ENCODE measurements around the gene DOCK8.
"Not testable (repeated sequence)": the region's sequence is repeated elsewhere in the genome, so short reads cannot be mapped to it uniquely, and the experiment has no call there.

DNA sequence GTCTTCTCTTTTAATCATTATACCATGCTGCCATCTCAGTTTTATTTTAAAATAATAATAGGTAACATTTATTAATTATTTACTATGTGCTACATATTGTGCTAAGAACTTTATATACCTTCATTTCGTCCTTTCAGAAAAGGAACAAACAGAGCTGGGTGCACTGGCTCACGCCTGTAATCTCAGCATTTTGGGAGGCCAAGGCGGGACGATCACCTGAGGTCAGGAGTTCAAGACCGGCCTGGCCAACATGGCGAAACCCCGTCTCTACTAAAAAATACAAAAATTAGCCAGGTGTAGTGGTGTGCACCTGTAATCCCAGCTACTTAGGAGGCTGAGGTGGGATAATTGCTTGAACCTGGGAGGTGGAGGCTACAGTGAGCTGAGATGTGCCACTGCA lies 4.4 kb downstream of the DOCK8 start:
- TF ChIP-seq POLR2A (IDR thresholded peaks at IDR 0.05; ENCODE audit: borderline replicate concordance, extremely low read depth, insufficient read depth, insufficient read length); TCF7L2 (IDR thresholded peaks at IDR 0.05; ENCODE audit: borderline replicate concordance, extremely low read depth, insufficient read depth, insufficient read length); EZH2 (IDR thresholded peaks at IDR 0.05); SP1 (IDR thresholded peaks at IDR 0.05; ENCODE audit: low read depth); ZFX (IDR thresholded peaks at IDR 0.05); ZNF274 (IDR thresholded peaks at IDR 0.05; ENCODE audit: low read depth, low read length); RAD21 (IDR thresholded peaks at IDR 0.05; ENCODE audit: low read depth); EZH2phosphoT487 (IDR thresholded peaks at IDR 0.05; ENCODE audit: borderline replicate concordance); YY1 (IDR thresholded peaks at IDR 0.05; ENCODE audit: extremely low read depth, insufficient replicate concordance, low read depth, low read length): not testable (repeated sequence)
- TF ChIP-seq, protein P1, sequence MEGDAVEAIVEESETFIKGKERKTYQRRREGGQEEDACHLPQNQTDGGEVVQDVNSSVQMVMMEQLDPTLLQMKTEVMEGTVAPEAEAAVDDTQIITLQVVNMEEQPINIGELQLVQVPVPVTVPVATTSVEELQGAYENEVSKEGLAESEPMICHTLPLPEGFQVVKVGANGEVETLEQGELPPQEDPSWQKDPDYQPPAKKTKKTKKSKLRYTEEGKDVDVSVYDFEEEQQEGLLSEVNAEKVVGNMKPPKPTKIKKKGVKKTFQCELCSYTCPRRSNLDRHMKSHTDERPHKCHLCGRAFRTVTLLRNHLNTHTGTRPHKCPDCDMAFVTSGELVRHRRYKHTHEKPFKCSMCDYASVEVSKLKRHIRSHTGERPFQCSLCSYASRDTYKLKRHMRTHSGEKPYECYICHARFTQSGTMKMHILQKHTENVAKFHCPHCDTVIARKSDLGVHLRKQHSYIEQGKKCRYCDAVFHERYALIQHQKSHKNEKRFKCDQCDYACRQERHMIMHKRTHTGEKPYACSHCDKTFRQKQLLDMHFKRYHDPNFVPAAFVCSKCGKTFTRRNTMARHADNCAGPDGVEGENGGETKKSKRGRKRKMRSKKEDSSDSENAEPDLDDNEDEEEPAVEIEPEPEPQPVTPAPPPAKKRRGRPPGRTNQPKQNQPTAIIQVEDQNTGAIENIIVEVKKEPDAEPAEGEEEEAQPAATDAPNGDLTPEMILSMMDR (IDR thresholded peaks at IDR 0.05 in 2 of 3, conservative IDR thresholded peaks at IDR 0.05 in 1 of 3; ENCODE audit: borderline replicate concordance in 1 of 3, insufficient read depth in 1 of 3, low read depth in 2 of 3, low read length in 2 of 3), result not testable (repeated sequence)
- TF ChIP-seq, protein P2, sequence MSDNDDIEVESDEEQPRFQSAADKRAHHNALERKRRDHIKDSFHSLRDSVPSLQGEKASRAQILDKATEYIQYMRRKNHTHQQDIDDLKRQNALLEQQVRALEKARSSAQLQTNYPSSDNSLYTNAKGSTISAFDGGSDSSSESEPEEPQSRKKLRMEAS (IDR thresholded peaks at IDR 0.05), result not testable (repeated sequence)
- TF ChIP-seq, protein P3, sequence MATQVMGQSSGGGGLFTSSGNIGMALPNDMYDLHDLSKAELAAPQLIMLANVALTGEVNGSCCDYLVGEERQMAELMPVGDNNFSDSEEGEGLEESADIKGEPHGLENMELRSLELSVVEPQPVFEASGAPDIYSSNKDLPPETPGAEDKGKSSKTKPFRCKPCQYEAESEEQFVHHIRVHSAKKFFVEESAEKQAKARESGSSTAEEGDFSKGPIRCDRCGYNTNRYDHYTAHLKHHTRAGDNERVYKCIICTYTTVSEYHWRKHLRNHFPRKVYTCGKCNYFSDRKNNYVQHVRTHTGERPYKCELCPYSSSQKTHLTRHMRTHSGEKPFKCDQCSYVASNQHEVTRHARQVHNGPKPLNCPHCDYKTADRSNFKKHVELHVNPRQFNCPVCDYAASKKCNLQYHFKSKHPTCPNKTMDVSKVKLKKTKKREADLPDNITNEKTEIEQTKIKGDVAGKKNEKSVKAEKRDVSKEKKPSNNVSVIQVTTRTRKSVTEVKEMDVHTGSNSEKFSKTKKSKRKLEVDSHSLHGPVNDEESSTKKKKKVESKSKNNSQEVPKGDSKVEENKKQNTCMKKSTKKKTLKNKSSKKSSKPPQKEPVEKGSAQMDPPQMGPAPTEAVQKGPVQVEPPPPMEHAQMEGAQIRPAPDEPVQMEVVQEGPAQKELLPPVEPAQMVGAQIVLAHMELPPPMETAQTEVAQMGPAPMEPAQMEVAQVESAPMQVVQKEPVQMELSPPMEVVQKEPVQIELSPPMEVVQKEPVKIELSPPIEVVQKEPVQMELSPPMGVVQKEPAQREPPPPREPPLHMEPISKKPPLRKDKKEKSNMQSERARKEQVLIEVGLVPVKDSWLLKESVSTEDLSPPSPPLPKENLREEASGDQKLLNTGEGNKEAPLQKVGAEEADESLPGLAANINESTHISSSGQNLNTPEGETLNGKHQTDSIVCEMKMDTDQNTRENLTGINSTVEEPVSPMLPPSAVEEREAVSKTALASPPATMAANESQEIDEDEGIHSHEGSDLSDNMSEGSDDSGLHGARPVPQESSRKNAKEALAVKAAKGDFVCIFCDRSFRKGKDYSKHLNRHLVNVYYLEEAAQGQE (IDR thresholded peaks at IDR 0.05; ENCODE audit: low read depth), result not testable (repeated sequence)

All from HCT116 (cell line).